GM18508 (cell line): ENCODE results near the gene MLLT6.

Source experiments
- ATAC-seq: cut with Tn5 transposase; IDR thresholded peaks from one replicate; pipeline ENCODE4 v1.9.1; 2021; ENCODE audit warnings: moderate number of reproducible peaks; ENCODE audit not compliant: insufficient read depth, unreplicated experiment

Gene MLLT6

GRCh38 chr17:38704606-38705522 lies at the start of gene MLLT6:
Gene MLLT6 (plus strand): TSS chr17:38705273. CDS start chr17:38705633, 360 bp downstream.
- no peak for ATAC-seq

- ATAC-seq: no peak
These were observed 47.9 kb upstream of the MLLT6 start for GRCh38 chr17:38656959-38657823.

GRCh38 chr17:38657824-38658740 lies 47.0 kb upstream of the MLLT6 start:
- no peak for ATAC-seq

- no peak for ATAC-seq
These were observed 46.2 kb upstream of the MLLT6 start for GRCh38 chr17:38658741-38659345.

- ATAC-seq: no peak
These were observed 45.7 kb upstream of the MLLT6 start for GRCh38 chr17:38659415-38659814.

GRCh38 chr17:38660097-38661025 lies 44.7 kb upstream of the MLLT6 start:
- no peak for ATAC-seq

GRCh38 chr17:38663125-38663751 lies 41.8 kb upstream of the MLLT6 start:
- ATAC-seq: no peak

GRCh38 chr17:38663964-38664644 lies 41.0 kb upstream of the MLLT6 start:
- ATAC-seq: no peak

- no peak for ATAC-seq
These were observed 37.8 kb upstream of the MLLT6 start for GRCh38 chr17:38667099-38667786.

- ATAC-seq: no peak
These were observed 37.3 kb upstream of the MLLT6 start for GRCh38 chr17:38667787-38668122.

GRCh38 chr17:38669520-38669919 lies 35.6 kb upstream of the MLLT6 start:
- no peak for ATAC-seq

- ATAC-seq: no peak
These were observed 32.9 kb upstream of the MLLT6 start for GRCh38 chr17:38671939-38672720.

- ATAC-seq: no peak
These were observed 32.0 kb upstream of the MLLT6 start for GRCh38 chr17:38672788-38673706.

- no peak for ATAC-seq
These were observed 31.4 kb upstream of the MLLT6 start for GRCh38 chr17:38673707-38674013.

GRCh38 chr17:38674014-38674748 lies 30.9 kb upstream of the MLLT6 start:
- ATAC-seq: no peak
